Liver (tissue), 9 donors: Measurements from ENCODE around the gene TMEM135. TPM values are rescaled to one million over a fixed set of nuclear protein-coding genes. Genes with fewer than 3 reads are reported as not detected.
"Not testable (repeated sequence)": the region's sequence is repeated elsewhere in the genome, so short reads cannot be mapped to it uniquely, and the experiment has no call there.

ENCODE experiments used
- DNase-seq: peaks from one replicate; pipeline ENCODE4 v3.0.0-alpha.2; 2017; ENCODE audit warnings: low spot score
- H3K27ac ChIP-seq, 2 donors: one replicate each; pipeline ENCODE4 v1.7.0; 2013; ENCODE audit warnings: inconsistent platforms in 2 of 2, low read length in 2 of 2, control low read depth in 1 of 2, low read depth in 1 of 2, mild to moderate bottlenecking in 1 of 2
- H3K27me3 ChIP-seq, 4 donors: one replicate each; pipeline versions ENCODE4 v1.6.1 to v1.7.0; 2013; ENCODE audit warnings: low read length in 3 of 4, inconsistent platforms in 1 of 4, mild to moderate bottlenecking in 1 of 4, moderate library complexity in 1 of 4; ENCODE audit not compliant: control insufficient read depth in 4 of 4, insufficient read depth in 4 of 4
- H3K36me3 ChIP-seq, 4 donors: one replicate each; pipeline versions ENCODE4 v1.6.1 to v1.7.0; 2013; ENCODE audit warnings: low read length in 3 of 4, mild to moderate bottlenecking in 3 of 4, low read depth in 1 of 4, moderate library complexity in 1 of 4; ENCODE audit not compliant: control insufficient read depth in 4 of 4, insufficient read depth in 3 of 4
- H3K4me1 ChIP-seq, 4 donors: one replicate each; pipeline versions ENCODE4 v1.6.1 to v1.7.0; 2013; ENCODE audit warnings: low read length in 3 of 4, mild to moderate bottlenecking in 3 of 4, moderate library complexity in 1 of 4; ENCODE audit not compliant: control insufficient read depth in 4 of 4, insufficient read depth in 4 of 4
- H3K4me3 ChIP-seq, 3 donors: one replicate each; pipeline versions ENCODE4 v1.6.1 to v1.7.0; 2013; ENCODE audit warnings: low read length in 3 of 3, control low read depth in 1 of 3, low read depth in 1 of 3, mild to moderate bottlenecking in 1 of 3
- H3K9ac ChIP-seq, 2 donors: one replicate each; pipeline ENCODE4 v1.7.0; 2013; ENCODE audit warnings: low read length in 2 of 2, mild to moderate bottlenecking in 2 of 2, moderate library complexity in 2 of 2, control low read depth in 1 of 2, low read depth in 1 of 2
- H3K9me3 ChIP-seq, 4 donors: one replicate each; pipeline versions ENCODE4 v1.6.1 to v1.7.0; 2013; ENCODE audit warnings: low read length in 3 of 4; ENCODE audit not compliant: control insufficient read depth in 4 of 4
- ATF3 ChIP-seq: IDR thresholded peaks from 2 replicates; pipeline ENCODE4 v1.6.1; 2016; ENCODE audit warnings: antibody characterized with exemption
- CTCF ChIP-seq: fragments of 150-350 bp; IDR thresholded peaks from 2 replicates; pipeline ENCODE4 v1.5.1; 2017; ENCODE audit warnings: improper control_type of control experiment, low read depth, low read length; ENCODE audit not compliant: missing input control
- FOXA1 ChIP-seq: IDR thresholded peaks from 2 replicates; pipeline ENCODE4 v1.6.1; 2016; ENCODE audit warnings: antibody characterized with exemption
- FOXA2 ChIP-seq: IDR thresholded peaks from 2 replicates; pipeline ENCODE4 v1.6.1; 2016; ENCODE audit warnings: antibody characterized with exemption
- GABPA ChIP-seq, 2 donors: IDR thresholded peaks in 1 of 2; conservative IDR thresholded peaks in 1 of 2; 2 replicates each; pipeline ENCODE4 v1.6.1; 2016; ENCODE audit warnings: antibody characterized with exemption in 2 of 2, mild to moderate bottlenecking in 1 of 2, moderate library complexity in 1 of 2
- HNF4A ChIP-seq, 2 donors: conservative IDR thresholded peaks; 2 replicates each; pipeline ENCODE4 v1.6.1; 2016; ENCODE audit warnings: antibody characterized with exemption in 2 of 2, mild to moderate bottlenecking in 2 of 2
- HNF4G ChIP-seq: IDR thresholded peaks from 2 replicates; pipeline ENCODE4 v1.6.1; 2016; ENCODE audit warnings: antibody characterized with exemption
- JUND ChIP-seq, 2 donors: IDR thresholded peaks; 2 replicates each; pipeline ENCODE4 v1.6.1; 2016; ENCODE audit warnings: antibody characterized with exemption in 2 of 2
- MAX ChIP-seq: IDR thresholded peaks from 2 replicates; pipeline ENCODE4 v1.6.1; 2016; ENCODE audit warnings: antibody characterized with exemption
- NR2F2 ChIP-seq: IDR thresholded peaks from 2 replicates; pipeline ENCODE4 v1.6.1; 2016; ENCODE audit warnings: antibody characterized with exemption
- RAD21 ChIP-seq, 2 donors: IDR thresholded peaks; 2 replicates each; pipeline ENCODE4 v1.6.1; 2016; ENCODE audit warnings: antibody characterized with exemption in 2 of 2, mild to moderate bottlenecking in 2 of 2
- REST ChIP-seq: IDR thresholded peaks from 2 replicates; pipeline ENCODE4 v1.6.1; 2016; ENCODE audit warnings: antibody characterized with exemption, mild to moderate bottlenecking
- RXRA ChIP-seq, 2 donors: IDR thresholded peaks; 2 replicates each; pipeline ENCODE4 v1.6.1; 2017 to 2018; ENCODE audit warnings: antibody characterized with exemption in 2 of 2, mild to moderate bottlenecking in 1 of 2
- SP1 ChIP-seq: IDR thresholded peaks from 2 replicates; pipeline ENCODE4 v1.6.1; 2018; ENCODE audit warnings: antibody characterized with exemption, mild to moderate bottlenecking
- YY1 ChIP-seq: IDR thresholded peaks from 2 replicates; pipeline ENCODE4 v1.6.1; 2016; ENCODE audit warnings: antibody characterized with exemption, mild to moderate bottlenecking
- ZBTB33 ChIP-seq: IDR thresholded peaks from 2 replicates; pipeline ENCODE4 v1.6.1; 2016; ENCODE audit warnings: antibody characterized with exemption
- WGBS: extraction: QIAGEN DNeasy Blood & Tissue Kit; methylation state at CpG from one replicate; pipeline ENCODE4 v1.1.7; 2013; 5-methylcytosine and 5-hydroxymethylcytosine counted together
- polyA plus RNA-seq, 2 donors: library from polyadenylated mRNA; stranded (reverse) in 1 of 2; unstranded in 1 of 2; fragments of 200-250 nt in 1 of 2; fragments of >200 nt in 1 of 2; fragmentation: Nextera tagmentation in 1 of 2; extraction: Ambion mirVana in 1 of 2; gene quantifications; one replicate each; pipeline versions ENCODE4 v1.2.1 to v1.2.3, GENCODE V29; 2013 to 2015
- total RNA-seq, 2 donors: library from RNA; depleted of rRNA; stranded (reverse); fragments of >200 nt; gene quantifications; one replicate each; pipeline ENCODE4 v1.2.3, GENCODE V29; 2014
- donor health status: healthy.
- donor health status: healthy.
- donor health status: healthy.
- donor health status: healthy.
- donor health status: healthy.

TMEM135 gene
- total and polyA plus RNA-seq, 4 donors: 10.0 to 38.9 (median 23.5) TPM

GRCh38 chr11:87265979-87266378, 228.2 kb downstream of the TMEM135 start:
- TF ChIP-seq ZBTB33: no peak
- no peak for TF ChIP-seq GABPA (IDR thresholded peaks at IDR 0.05 in 1 of 2, conservative IDR thresholded peaks at IDR 0.05 in 1 of 2)
- TF ChIP-seq JUND (IDR thresholded peaks at IDR 0.05): no peak
- TF ChIP-seq REST: no peak
- no peak for TF ChIP-seq HNF4G
- no peak for TF ChIP-seq FOXA2
- TF ChIP-seq SP1: no peak
- TF ChIP-seq RAD21 (IDR thresholded peaks at IDR 0.05): no peak
- no peak for TF ChIP-seq MAX
- Histone ChIP-seq H3K36me3 (no peaks in the 10 kb centered on the region), H3K9me3 (no peaks in the 10 kb centered on the region), H3K9ac (no peak overlapping the region), H3K4me3 (no peak overlapping the region), H3K27me3 (no peaks in the 10 kb centered on the region), H3K4me1 (no peaks in the 10 kb centered on the region), H3K27ac (no peak overlapping the region)
- no peak for DNase-seq

GRCh38 chr11:87266751-87267150, 229.0 kb downstream of the TMEM135 start:
- TF ChIP-seq NR2F2 (no peak), HNF4G (no peak), YY1 (no peak), FOXA1 (no peak), MAX (no peak), CTCF (no peak), HNF4A (conservative IDR thresholded peaks at IDR 0.05) (no peak), GABPA (IDR thresholded peaks at IDR 0.05 in 1 of 2, conservative IDR thresholded peaks at IDR 0.05 in 1 of 2) (no peak), ZBTB33 (no peak), ATF3 (no peak), RXRA (IDR thresholded peaks at IDR 0.05) (no peak)
- no peaks in the 10 kb centered on the region for H3K27me3 ChIP-seq
- no peak overlapping the region for H3K4me3 ChIP-seq
- H3K9me3 ChIP-seq: no peaks in the 10 kb centered on the region
- no peak for DNase-seq
- no peak overlapping the region for H3K9ac ChIP-seq
- H3K4me1 ChIP-seq: no peaks in the 10 kb centered on the region
- H3K27ac ChIP-seq: no peak overlapping the region
- H3K36me3 ChIP-seq: no peaks in the 10 kb centered on the region
- 75% methylated on average over 2 of the region's 2 CpGs for WGBS

GRCh38 chr11:87271951-87272350, 234.2 kb downstream of the TMEM135 start:
- not testable (repeated sequence) for H3K36me3 ChIP-seq, H3K9ac ChIP-seq, H3K4me3 ChIP-seq, DNase-seq, H3K4me1 ChIP-seq, H3K27me3 ChIP-seq, H3K9me3 ChIP-seq, H3K27ac ChIP-seq
- 97% methylated on average over 4 of the region's 4 CpGs for WGBS
